H1 (cell line): Measurements from ENCODE around the gene CEP85L. TPM values are rescaled to one million over a fixed set of nuclear protein-coding genes. Genes with fewer than 3 reads are reported as not detected.

ENCODE experiments used
- CTCF ChIA-PET: fragments of 300-600 bp; sonication (Branson Sonifier 250); formaldehyde crosslinking; loops from one replicate; lab custom pipeline; 2021; ENCODE audit not compliant: partially characterized antibody; lab: Charles Lee
- POLR2A ChIA-PET: fragments of 300-600 bp; sonication (Branson Sonifier 250); formaldehyde crosslinking; loops from one replicate; lab custom pipeline; 2021; ENCODE audit warnings: inconsistent platforms; ENCODE audit not compliant: partially characterized antibody; lab: Charles Lee
- DNase-seq, 2 experiments: peaks; one replicate each; pipeline versions ENCODE4 v3.0.0 to v3.0.0-alpha.2; 2010 to 2022; ENCODE audit warnings: low spot score in 2 of 2, low read depth in 1 of 2, mixed read lengths in 1 of 2
- FAIRE-seq: peaks from 2 replicates; lab custom pipeline; 2011; peaks lifted over from hg19 to GRCh38; lab: Jason Lieb, UNC
- H2AFZ ChIP-seq: 2 replicates; pipeline ENCODE4 v1.8.1; 2012; ENCODE audit warnings: low read length, inconsistent platforms
- H2AK5ac ChIP-seq: 2 replicates; pipeline ENCODE4 v1.6.1; 2013; ENCODE audit warnings: low read depth, low read length
- H2BK120ac ChIP-seq: replicated peaks from 2 replicates; pipeline ENCODE3; 2013; ENCODE audit warnings: low read depth, low read length, inconsistent platforms
- H2BK12ac ChIP-seq: 2 replicates; pipeline ENCODE4 v1.6.1; 2013; ENCODE audit warnings: low read depth, low read length
- H2BK15ac ChIP-seq: 2 replicates; pipeline ENCODE4 v1.6.1; 2013; ENCODE audit warnings: low read length
- H2BK20ac ChIP-seq: 2 replicates; pipeline ENCODE4 v1.6.1; 2013; ENCODE audit warnings: low read length
- H2BK5ac ChIP-seq: 2 replicates; pipeline ENCODE4 v1.6.1; 2013; ENCODE audit warnings: low read depth, low read length
- H3K14ac ChIP-seq: 2 replicates; pipeline ENCODE4 v1.6.1; 2013; ENCODE audit warnings: inconsistent platforms; ENCODE audit not compliant: insufficient read length
- H3K18ac ChIP-seq: 2 replicates; pipeline ENCODE4 v1.6.1; 2013; ENCODE audit warnings: low read length; ENCODE audit errors: extremely low read depth
- H3K23ac ChIP-seq: 2 replicates; pipeline ENCODE4 v1.6.1; 2013; ENCODE audit warnings: inconsistent platforms; ENCODE audit not compliant: insufficient read length
- H3K23me2 ChIP-seq: 2 replicates; pipeline ENCODE4 v1.6.1; 2013; ENCODE audit warnings: low read depth, low read length
- H3K27ac ChIP-seq: 2 replicates; pipeline ENCODE4 v1.6.1; 2011; ENCODE audit warnings: low read depth, low read length, inconsistent platforms
- H3K27me3 ChIP-seq, 4 experiments: replicated peaks in 1 of 4; 1 replicate in 1 of 4; 2 replicates in 3 of 4; pipeline versions ENCODE4 v1.6.1 to v1.8.1; 2011 to 2013; ENCODE audit warnings: low read length in 3 of 4, mild to moderate bottlenecking in 3 of 4, inconsistent platforms in 2 of 4, mixed read lengths in 2 of 4, moderate library complexity in 1 of 4; ENCODE audit not compliant: control insufficient read depth in 3 of 4, insufficient read depth in 3 of 4; ENCODE audit errors: extremely low read depth in 1 of 4
- H3K36me3 ChIP-seq, 4 experiments: 2 replicates each; pipeline versions ENCODE4 v1.6.1 to v1.8.1; 2011 to 2013; ENCODE audit warnings: mild to moderate bottlenecking in 4 of 4, low read length in 3 of 4, moderate library complexity in 2 of 4, control low read depth in 1 of 4, inconsistent platforms in 1 of 4; ENCODE audit not compliant: insufficient read depth in 4 of 4, control insufficient read depth in 2 of 4
- H3K4ac ChIP-seq: replicated peaks from 2 replicates; pipeline ENCODE3; 2013; ENCODE audit warnings: low read length, low read depth, mixed read lengths, inconsistent platforms; ENCODE audit not compliant: insufficient read length
- H3K4me1 ChIP-seq, 4 experiments: replicated peaks in 1 of 4; 1 replicate in 1 of 4; 2 replicates in 3 of 4; pipeline versions ENCODE4 v1.6.1 to v1.8.1; 2011 to 2013; ENCODE audit warnings: low read length in 3 of 4, inconsistent platforms in 2 of 4, mixed read lengths in 1 of 4; ENCODE audit not compliant: insufficient read depth in 4 of 4, control insufficient read depth in 3 of 4
- H3K4me2 ChIP-seq, 2 experiments: 2 replicates each; pipeline versions ENCODE4 v1.6.1 to v1.8.1; 2011 to 2013; ENCODE audit warnings: low read depth in 2 of 2, low read length in 2 of 2, control low read depth in 1 of 2, inconsistent platforms in 1 of 2, mild to moderate bottlenecking in 1 of 2; ENCODE audit not compliant: insufficient read depth in 1 of 2
- H3K4me3 ChIP-seq, 4 experiments: fragments of 200-600, 300-600 bp in 1 of 4; sonication (generic), shearing (Covaris generic), sonication (Bioruptor Twin) in 1 of 4; 2 replicates each; pipeline versions ENCODE4 v1.5.1 to v1.8.1; 2011 to 2016; ENCODE audit warnings: low read length in 4 of 4, low read depth in 3 of 4, control low read depth in 2 of 4, inconsistent platforms in 2 of 4, mild to moderate bottlenecking in 2 of 4, mixed read lengths in 1 of 4, moderate library complexity in 1 of 4; ENCODE audit not compliant: insufficient read depth in 2 of 4; ENCODE audit errors: extremely low read depth in 1 of 4
- H3K56ac ChIP-seq: replicated peaks from 2 replicates; pipeline ENCODE3; 2013; ENCODE audit warnings: low read depth, mild to moderate bottlenecking, mixed read lengths, low read length, inconsistent platforms; ENCODE audit not compliant: insufficient read length
- H3K79me1 ChIP-seq: 2 replicates; pipeline ENCODE4 v1.6.1; 2013; ENCODE audit warnings: low read depth, low read length, control low read depth
- H3K79me2 ChIP-seq, 2 experiments: 2 replicates each; pipeline versions ENCODE4 v1.6.1 to v1.8.1; 2012 to 2013; ENCODE audit warnings: low read length in 2 of 2, mild to moderate bottlenecking in 2 of 2, inconsistent platforms in 1 of 2; ENCODE audit not compliant: insufficient read depth in 2 of 2, control insufficient read depth in 1 of 2
- H3K9ac ChIP-seq, 4 experiments: replicated peaks in 1 of 4; 1 replicate in 1 of 4; 2 replicates in 3 of 4; pipeline versions ENCODE4 v1.6.1 to v1.8.1; 2011 to 2013; ENCODE audit warnings: low read depth in 3 of 4, low read length in 3 of 4, control low read depth in 2 of 4, mild to moderate bottlenecking in 2 of 4, moderate library complexity in 2 of 4, inconsistent platforms in 1 of 4; ENCODE audit errors: extremely low read depth in 1 of 4
- H3K9me3 ChIP-seq, 2 experiments: 2 replicates each; pipeline versions ENCODE4 v1.6.1 to v1.8.1; 2012 to 2013; ENCODE audit warnings: mild to moderate bottlenecking in 2 of 2, moderate library complexity in 2 of 2, control low read depth in 1 of 2, inconsistent platforms in 1 of 2, low read depth in 1 of 2, low read length in 1 of 2, mixed read lengths in 1 of 2; ENCODE audit not compliant: insufficient read depth in 2 of 2
- H4K20me1 ChIP-seq, 2 experiments: replicated peaks in 1 of 2; 2 replicates each; pipeline versions ENCODE3 to v1.8.1; 2011 to 2013; ENCODE audit warnings: inconsistent platforms in 2 of 2, low read length in 2 of 2, mild to moderate bottlenecking in 1 of 2; ENCODE audit not compliant: insufficient read depth in 2 of 2, control insufficient read depth in 1 of 2
- H4K5ac ChIP-seq: 2 replicates; pipeline ENCODE4 v1.6.1; 2013; ENCODE audit warnings: low read length, low read depth, mixed read lengths, inconsistent platforms; ENCODE audit not compliant: insufficient read length
- H4K8ac ChIP-seq: 2 replicates; pipeline ENCODE4 v1.8.0; 2013; ENCODE audit warnings: mild to moderate bottlenecking, moderate library complexity, low read length, inconsistent platforms; ENCODE audit not compliant: insufficient read depth; ENCODE audit errors: extremely low read depth
- H4K91ac ChIP-seq: replicated peaks from 2 replicates; pipeline ENCODE3; 2013; ENCODE audit warnings: low read length, mixed read lengths, inconsistent platforms; ENCODE audit not compliant: insufficient read length
- CHD1 ChIP-seq: IDR thresholded peaks from 2 replicates; pipeline ENCODE4 v1.6.1; 2012; ENCODE audit warnings: low read depth, low read length, improper control_type of control experiment
- GABPA ChIP-seq: IDR thresholded peaks from 2 replicates; pipeline ENCODE4 v1.6.1; 2011; ENCODE audit warnings: mild to moderate bottlenecking, low read length, moderate library complexity, borderline replicate concordance; ENCODE audit not compliant: insufficient read depth
- HDAC6 ChIP-seq: IDR thresholded peaks from one replicate; pipeline ENCODE4 v1.7.1; 2012; ENCODE audit warnings: low read depth, mild to moderate bottlenecking, inconsistent platforms, low read length, moderate library complexity
- RAD21 ChIP-seq, 2 experiments: IDR thresholded peaks in 1 of 2; conservative IDR thresholded peaks in 1 of 2; 2 replicates each; pipeline ENCODE4 v1.6.1; 2011; ENCODE audit warnings: low read depth in 2 of 2, low read length in 2 of 2, improper control_type of control experiment in 1 of 2, inconsistent platforms in 1 of 2, mild to moderate bottlenecking in 1 of 2, moderate library complexity in 1 of 2
- SIRT6 ChIP-seq: IDR thresholded peaks from one replicate; pipeline ENCODE4 v1.7.1; 2012; ENCODE audit warnings: low read length, inconsistent platforms
- TAF1 ChIP-seq: IDR thresholded peaks from 2 replicates; pipeline ENCODE4 v1.6.1; 2011; ENCODE audit warnings: mild to moderate bottlenecking, low read depth, low read length
- TAF7 ChIP-seq: optimal IDR thresholded peaks from 2 replicates; pipeline ENCODE3; 2011; ENCODE audit warnings: low read depth, mild to moderate bottlenecking, inconsistent platforms, low read length, moderate library complexity, borderline replicate concordance
- YY1 ChIP-seq: IDR thresholded peaks from 2 replicates; pipeline ENCODE4 v1.6.1; 2011; ENCODE audit warnings: low read depth, mild to moderate bottlenecking, low read length
- WGBS, 2 experiments: shearing (Covaris generic) in 1 of 2; methylation state at CpG; one replicate each; pipeline versions ENCODE4 v1.1.6 to v1.1.7; 2013 to 2015; ENCODE audit warnings: low lambda C conversion rate in 2 of 2, mixed read lengths in 2 of 2, inconsistent platforms in 1 of 2, low coverage in 1 of 2, missing lambda C conversion rate in 1 of 2; ENCODE audit not compliant: insufficient replicate concordance in 2 of 2, insufficient coverage in 1 of 2, insufficient read length in 1 of 2; ENCODE audit errors: extremely low coverage in 1 of 2, missing lambda C conversion rate in 1 of 2; 5-methylcytosine and 5-hydroxymethylcytosine counted together
- polyA plus RNA-seq, 7 experiments: library from polyadenylated mRNA; depleted of rRNA in 3 of 7; stranded (reverse) in 5 of 7; unstranded in 2 of 7; fragments of >200 nt in 5 of 7; fragments of 200-250 nt in 2 of 7; gene quantifications; 1 replicate in 5 of 7; 2 replicates in 1 of 7; 4 replicates in 1 of 7; pipeline versions ENCODE4 v1.2.1 to v1.2.3, GENCODE V29; 2011 to 2013; ENCODE audit warnings: missing spikeins in 2 of 7, mixed read lengths in 2 of 7
- total RNA-seq: library from RNA; stranded (reverse); fragmentation: NEBNext Ultra II Directional; extraction: Animal tissue kit (Norgen Biotek cat#: 25700); gene quantifications from 2 replicates; pipeline ENCODE4 v1.2.1, GENCODE V29; 2021

Gene CEP85L
- total and polyA plus RNA-seq, 2 of the 8 experiments (the other 6 are each of a cell fraction or from before 2014, with no cell fraction given): 3.2 to 27.6 TPM

- no peak overlapping the region for H3K4ac ChIP-seq
- no peaks in the 10 kb centered on the region for H3K36me3 ChIP-seq
- no peak overlapping the region for H3K23ac ChIP-seq
- ChIA-PET CTCF (interaction anchor here (0.9 to 4.4 kb wide), 2 partner anchors 10 to 12 kb away, joined by 4 to 14 read pairs; no protein-coding TSS in a partner anchor), POLR2A (no interaction called here)
- H3K9ac ChIP-seq: no peak overlapping the region
- H2BK12ac ChIP-seq: no peak overlapping the region
- no peak overlapping the region for H3K4me3 ChIP-seq
- no peak overlapping the region for H2AK5ac ChIP-seq
- H2BK5ac ChIP-seq: no peak overlapping the region
- no peak overlapping the region for H3K27ac ChIP-seq
- H2AFZ ChIP-seq: no peak overlapping the region
- FAIRE-seq: no peak
- no peak overlapping the region for H2BK15ac ChIP-seq
- H4K20me1 ChIP-seq: peaks cover 0 to 1% of the 10 kb centered on the region in 2 experiments
- no peaks in the 10 kb centered on the region for H3K79me1 ChIP-seq
- H3K23me2 ChIP-seq: no peaks in the 10 kb centered on the region; the same call in 1 of the 2 replicates
- no peaks in the 10 kb centered on the region for H3K9me3 ChIP-seq
- H2BK20ac ChIP-seq: no peak overlapping the region
- H3K4me1 ChIP-seq: peaks cover 0 to 2% (median 0%) of the 10 kb centered on the region in 4 experiments; a peak in 3 of 7 replicates
- H2BK120ac ChIP-seq: no peak overlapping the region
- no peak overlapping the region for H3K56ac ChIP-seq
- WGBS, 2 experiments: 88% methylated on average over 6 of the region's 6 CpGs; no CpG with 5 or more reads in 1 of the 2 experiments
- no peak overlapping the region for H3K14ac ChIP-seq
- no peak overlapping the region for H3K4me2 ChIP-seq
- no peaks in the 10 kb centered on the region for H3K27me3 ChIP-seq
- no peak for TF ChIP-seq GABPA
- TF ChIP-seq RAD21 (IDR thresholded peaks at IDR 0.05 in 1 of 2, conservative IDR thresholded peaks at IDR 0.05 in 1 of 2; ENCODE audit: low read depth in 2 of 2, low read length in 2 of 2): no peak
- TF ChIP-seq TAF1: no peak
- TF ChIP-seq CHD1: no peak
- no peak for TF ChIP-seq YY1
- TF ChIP-seq TAF7: no peak
- TF ChIP-seq SIRT6: no peak
- TF ChIP-seq HDAC6: no peak
- TF ChIP-seq, all 59 proteins: peak for 0
- Histone ChIP-seq H4K8ac (no peak overlapping the region), H4K91ac (no peak overlapping the region), H3K79me2 (no peaks in the 10 kb centered on the region; a peak in 1 of 4 replicates), H3K18ac (no peak overlapping the region), H4K5ac (no peak overlapping the region)
- no peak for DNase-seq
Observed at GRCh38 chr6:118589649-118590365, 61.6 kb downstream of the CEP85L start.
